K562 (cell line): ENCODE measurements around the gene ACTC1. TPM values are rescaled to one million over a fixed set of nuclear protein-coding genes. Genes with fewer than 3 reads are reported as not detected.

ENCODE experiments used
- ATAC-seq: fragments of 200-7000 bp; cut with Tn5 transposase; 3 replicates; pipeline ENCODE4 v1.9.1; 2020; ENCODE audit warnings: moderate library complexity
- BruUV-seq: library from RNA; stranded (reverse); fragments of 400-500 nt; replicated peaks from 2 replicates; lab custom pipeline; 2021; lab: Mats Ljungman, UMichigan
- CTCF ChIA-PET: fragments of 300-600 bp; formaldehyde crosslinking; extraction: SDS; loops from one replicate; lab custom pipeline; 2021; ENCODE audit warnings: low intra/inter-chr PET ratio; lab: Yijun Ruan, JAX
- POLR2A ChIA-PET: fragments of 300-600, 350-650 bp; sonication (Branson Sonifier 250); formaldehyde crosslinking; extraction: SDS; loops from one replicate; lab custom pipeline; 2021; ENCODE audit warnings: antibody characterized with exemption, inconsistent platforms; lab: Yijun Ruan, JAX
- DNase-seq, 4 experiments: peaks; one replicate each; pipeline versions ENCODE4 v3.0.0 to v3.0.0-alpha.2; 2011 to 2018; ENCODE audit warnings: low spot score in 3 of 4, mixed read lengths in 3 of 4; ENCODE audit errors: extremely low read depth in 1 of 4
- FAIRE-seq: peaks from 2 replicates; lab custom pipeline; 2011; peaks lifted over from hg19 to GRCh38; lab: Jason Lieb, UNC
- H2AFZ ChIP-seq: 2 replicates; pipeline ENCODE4 v1.6.0; 2011; ENCODE audit warnings: low read depth, low read length, control low read depth, inconsistent platforms
- H3K27ac ChIP-seq: fragments of 200-600 bp; 3 replicates; pipeline ENCODE4 v1.8.0; 2011; ENCODE audit warnings: low read depth, mild to moderate bottlenecking, control low read depth, inconsistent platforms, low read length, moderate library complexity, mixed read lengths; ENCODE audit errors: extremely low read depth
- H3K27me3 ChIP-seq, 2 experiments: fragments of 300-600 bp in 1 of 2; 2 replicates in 1 of 2; 3 replicates in 1 of 2; pipeline versions ENCODE4 v1.6.0 to v1.8.0; 2011; ENCODE audit warnings: inconsistent platforms in 2 of 2, low read length in 2 of 2, mild to moderate bottlenecking in 1 of 2, mixed read lengths in 1 of 2, moderate library complexity in 1 of 2; ENCODE audit not compliant: control insufficient read depth in 2 of 2, insufficient read depth in 2 of 2
- H3K36me3 ChIP-seq: fragments of 300-600 bp; 3 replicates; pipeline ENCODE4 v1.8.0; 2011; ENCODE audit warnings: mild to moderate bottlenecking, low read length, inconsistent platforms; ENCODE audit not compliant: control insufficient read depth, insufficient read depth
- H3K4me1 ChIP-seq, 2 experiments: fragments of 200-600 bp in 1 of 2; replicated peaks in 1 of 2; 2 replicates in 1 of 2; 3 replicates in 1 of 2; pipeline versions ENCODE4 v1.5.1 to v1.8.0; 2011; ENCODE audit warnings: inconsistent platforms in 2 of 2, low read length in 2 of 2, mild to moderate bottlenecking in 1 of 2, mixed read lengths in 1 of 2, moderate library complexity in 1 of 2; ENCODE audit not compliant: control insufficient read depth in 2 of 2, insufficient read depth in 2 of 2
- H3K4me2 ChIP-seq: 2 replicates; pipeline ENCODE4 v1.6.1; 2011; ENCODE audit warnings: low read length, control low read depth, inconsistent platforms, mixed read lengths; ENCODE audit not compliant: insufficient read depth
- H3K4me3 ChIP-seq: fragments of 200-600 bp; sonication (generic), shearing (Covaris generic); 2 replicates; pipeline ENCODE4 v1.5.1; 2016; ENCODE audit warnings: control low read depth, inconsistent platforms
- H3K79me2 ChIP-seq: fragments of 200-600 bp; 3 replicates; pipeline ENCODE4 v1.8.0; 2011; ENCODE audit warnings: low read length, inconsistent platforms; ENCODE audit not compliant: control insufficient read depth, insufficient read depth
- H3K9ac ChIP-seq, 2 experiments: 2 replicates each; pipeline versions ENCODE4 v1.6.0 to v1.6.1; 2011; ENCODE audit warnings: low read depth in 2 of 2, low read length in 2 of 2, control low read depth in 1 of 2, inconsistent platforms in 1 of 2, mild to moderate bottlenecking in 1 of 2, mixed read lengths in 1 of 2; ENCODE audit not compliant: insufficient read depth in 1 of 2
- H3K9me1 ChIP-seq: one replicate; pipeline ENCODE4 v1.6.0; 2011; ENCODE audit warnings: inconsistent platforms, mild to moderate bottlenecking, low read length, moderate library complexity; ENCODE audit not compliant: control insufficient read depth, insufficient read depth
- H3K9me3 ChIP-seq: replicated peaks from 2 replicates; pipeline ENCODE4 v1.5.1; 2011; ENCODE audit warnings: low read depth, low read length, inconsistent platforms; ENCODE audit not compliant: control insufficient read depth, insufficient read depth
- H4K20me1 ChIP-seq: replicated peaks from 2 replicates; pipeline ENCODE4 v1.6.1; 2011; ENCODE audit warnings: low read length, inconsistent platforms, mixed read lengths; ENCODE audit not compliant: control insufficient read depth, insufficient read depth
- GABPA ChIP-seq: fragments of 200-800 bp; sonication (Bioruptor generic); conservative IDR thresholded peaks from 2 replicates; pipeline ENCODE4 v1.6.1; 2016; ENCODE audit warnings: low read depth, missing genetic modification characterization, missing compliant biosample characterization
- IFI16 ChIP-seq: fragments of 250-450 bp; sonication (Bioruptor Pico); IDR thresholded peaks from 2 replicates; pipeline ENCODE4 v2.1.2; 2022; ENCODE audit warnings: mild to moderate bottlenecking, inconsistent platforms
- MED1 ChIP-seq: sonication (generic); formaldehyde crosslinking; IDR thresholded peaks from 2 replicates; pipeline ENCODE4 v1.8.1; 2023; ENCODE audit warnings: missing genetic modification reagents, borderline replicate concordance
- MIER1 ChIP-seq: fragments of 450-650 bp; IDR thresholded peaks from 2 replicates; pipeline ENCODE4 v1.6.1; 2016; ENCODE audit warnings: antibody characterized with exemption, mild to moderate bottlenecking, low read depth
- ZNF408 ChIP-seq: fragments of 250-450 bp; sonication (Bioruptor Pico); IDR thresholded peaks from 2 replicates; pipeline ENCODE4 v1.4.0; 2020; ENCODE audit warnings: low read depth, mild to moderate bottlenecking, moderate library complexity
- in situ Hi-C: fragments of 300-500 bp; cut with MboI; formaldehyde crosslinking; loops from 4 replicates; pipeline ENCODE4 v1.15.0; 2018; ENCODE audit warnings: inconsistent platforms, mixed read lengths
- intact Hi-C: fragments of 100-400 bp; cut with micrococcal nuclease; formaldehyde crosslinking; loops from 2 replicates; pipeline ENCODE4 v1.14.2; 2022
- polyA plus RNA-seq, 8 experiments: library from polyadenylated mRNA; depleted of rRNA in 4 of 8; stranded (reverse) in 5 of 8; unstranded in 3 of 8; fragments of >200 nt; fragmentation: Nextera tagmentation in 2 of 8; fragmentation: Illumina TruSeq in 1 of 8; extraction: Ambion mirVana in 2 of 8; extraction: Trizol in 1 of 8; gene quantifications; 2 replicates each; pipeline versions ENCODE4 v1.2.1 to v1.2.3, GENCODE V29; 2011 to 2014; ENCODE audit warnings: inconsistent platforms in 1 of 8, missing spikeins in 1 of 8
- total RNA-seq, 7 experiments: library from RNA; depleted of rRNA in 6 of 7; stranded (reverse); fragments of >200 nt in 6 of 7; fragmentation: Illumina TruSeq in 2 of 7; extraction: Trizol in 2 of 7; gene quantifications; 2 replicates each; pipeline versions ENCODE4 v1.2.1 to v1.2.3, GENCODE V29; 2011 to 2021; ENCODE audit warnings: low replicate concordance in 1 of 7
- TF ChIP-seq, protein P1 (sequence below): fragments of 450-650 bp; conservative IDR thresholded peaks from 2 replicates; pipeline ENCODE4 v1.6.1; 2016; ENCODE audit warnings: missing genetic modification characterization, low read depth, mild to moderate bottlenecking, missing compliant biosample characterization, moderate library complexity
- TF ChIP-seq, protein P2 (sequence below): fragments of 450-650 bp; IDR thresholded peaks from one replicate; pipeline ENCODE4 v1.6.1; 2018; ENCODE audit warnings: mild to moderate bottlenecking, moderate library complexity; ENCODE audit not compliant: partially characterized antibody
- TF ChIP-seq, protein P3 (sequence below), 2 experiments: fragments of 450-650 bp in 1 of 2; sonication (generic) in 1 of 2; formaldehyde crosslinking; conservative IDR thresholded peaks; 2 replicates each; pipeline versions ENCODE4 v1.4.0 to v1.8.1; 2020 to 2022; ENCODE audit warnings: mild to moderate bottlenecking in 1 of 2, missing genetic modification reagents in 1 of 2
- TF ChIP-seq, protein P4 (sequence below): fragments of 450-650 bp; IDR thresholded peaks from 2 replicates; pipeline ENCODE4 v1.6.1; 2018; ENCODE audit warnings: mild to moderate bottlenecking, low read depth; ENCODE audit not compliant: partially characterized antibody

ACTC1 gene
- total and polyA plus RNA-seq, 9 of the 15 experiments (the other 6 are each of a cell fraction or from before 2014, with no cell fraction given), result 0.08 to 0.84 (median 0.17) TPM; not detected in 3

DNA sequence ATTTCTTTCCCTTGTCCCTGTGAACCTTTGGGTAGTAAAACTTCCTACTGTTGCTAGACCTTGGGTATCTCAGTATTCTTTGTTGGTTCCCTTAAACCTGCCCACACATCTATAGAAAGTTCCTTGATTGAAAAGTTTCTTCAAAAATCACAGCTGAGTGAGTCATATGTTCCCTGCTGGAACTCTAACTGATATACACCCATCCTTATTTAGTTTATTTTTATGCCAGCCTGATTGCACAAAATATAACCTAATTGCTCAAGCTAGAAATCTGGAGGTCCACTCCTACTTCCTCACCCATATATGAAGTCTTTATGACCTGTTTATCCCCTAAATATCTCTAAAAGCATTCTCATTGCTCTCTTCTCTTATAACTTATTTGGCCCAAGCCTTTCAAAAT, 26.8 kb downstream of the ACTC1 start:
- Histone ChIP-seq H3K9me3 (no peaks in the 10 kb centered on the region), H3K27me3 (peaks cover 0 to 2% of the 10 kb centered on the region in 2 experiments; a peak in 1 of 5 replicates), H3K4me1 (no peaks in the 10 kb centered on the region; a peak in 1 of 5 replicates), H3K27ac (no peak overlapping the region), H3K9me1 (no peaks in the 10 kb centered on the region), H3K4me2 (no peak overlapping the region), H3K36me3 (no peaks in the 10 kb centered on the region), H4K20me1 (no peaks in the 10 kb centered on the region), H2AFZ (no peak overlapping the region), H3K9ac (no peak overlapping the region), H3K4me3 (no peak overlapping the region), H3K79me2 (no peaks in the 10 kb centered on the region)
- intact Hi-C loops (no loop called here), in situ Hi-C loops (no loop called here)
- TF ChIP-seq, protein P1, sequence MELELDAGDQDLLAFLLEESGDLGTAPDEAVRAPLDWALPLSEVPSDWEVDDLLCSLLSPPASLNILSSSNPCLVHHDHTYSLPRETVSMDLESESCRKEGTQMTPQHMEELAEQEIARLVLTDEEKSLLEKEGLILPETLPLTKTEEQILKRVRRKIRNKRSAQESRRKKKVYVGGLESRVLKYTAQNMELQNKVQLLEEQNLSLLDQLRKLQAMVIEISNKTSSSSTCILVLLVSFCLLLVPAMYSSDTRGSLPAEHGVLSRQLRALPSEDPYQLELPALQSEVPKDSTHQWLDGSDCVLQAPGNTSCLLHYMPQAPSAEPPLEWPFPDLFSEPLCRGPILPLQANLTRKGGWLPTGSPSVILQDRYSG, result no peak
- TF ChIP-seq, protein P2, sequence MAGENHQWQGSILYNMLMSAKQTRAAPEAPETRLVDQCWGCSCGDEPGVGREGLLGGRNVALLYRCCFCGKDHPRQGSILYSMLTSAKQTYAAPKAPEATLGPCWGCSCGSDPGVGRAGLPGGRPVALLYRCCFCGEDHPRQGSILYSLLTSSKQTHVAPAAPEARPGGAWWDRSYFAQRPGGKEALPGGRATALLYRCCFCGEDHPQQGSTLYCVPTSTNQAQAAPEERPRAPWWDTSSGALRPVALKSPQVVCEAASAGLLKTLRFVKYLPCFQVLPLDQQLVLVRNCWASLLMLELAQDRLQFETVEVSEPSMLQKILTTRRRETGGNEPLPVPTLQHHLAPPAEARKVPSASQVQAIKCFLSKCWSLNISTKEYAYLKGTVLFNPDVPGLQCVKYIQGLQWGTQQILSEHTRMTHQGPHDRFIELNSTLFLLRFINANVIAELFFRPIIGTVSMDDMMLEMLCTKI, result no peak
- no peak for TF ChIP-seq MIER1
- no peak for TF ChIP-seq ZNF408 (CRISPR knock-in tag)
- TF ChIP-seq, protein P3, sequence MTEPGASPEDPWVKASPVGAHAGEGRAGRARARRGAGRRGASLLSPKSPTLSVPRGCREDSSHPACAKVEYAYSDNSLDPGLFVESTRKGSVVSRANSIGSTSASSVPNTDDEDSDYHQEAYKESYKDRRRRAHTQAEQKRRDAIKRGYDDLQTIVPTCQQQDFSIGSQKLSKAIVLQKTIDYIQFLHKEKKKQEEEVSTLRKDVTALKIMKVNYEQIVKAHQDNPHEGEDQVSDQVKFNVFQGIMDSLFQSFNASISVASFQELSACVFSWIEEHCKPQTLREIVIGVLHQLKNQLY (CRISPR knock-in tag; conservative IDR thresholded peaks at IDR 0.05), result no peak
- TF ChIP-seq MED1 (CRISPR knock-in tag), result no peak
- TF ChIP-seq IFI16 (CRISPR knock-in tag), result no peak
- TF ChIP-seq, protein P4, sequence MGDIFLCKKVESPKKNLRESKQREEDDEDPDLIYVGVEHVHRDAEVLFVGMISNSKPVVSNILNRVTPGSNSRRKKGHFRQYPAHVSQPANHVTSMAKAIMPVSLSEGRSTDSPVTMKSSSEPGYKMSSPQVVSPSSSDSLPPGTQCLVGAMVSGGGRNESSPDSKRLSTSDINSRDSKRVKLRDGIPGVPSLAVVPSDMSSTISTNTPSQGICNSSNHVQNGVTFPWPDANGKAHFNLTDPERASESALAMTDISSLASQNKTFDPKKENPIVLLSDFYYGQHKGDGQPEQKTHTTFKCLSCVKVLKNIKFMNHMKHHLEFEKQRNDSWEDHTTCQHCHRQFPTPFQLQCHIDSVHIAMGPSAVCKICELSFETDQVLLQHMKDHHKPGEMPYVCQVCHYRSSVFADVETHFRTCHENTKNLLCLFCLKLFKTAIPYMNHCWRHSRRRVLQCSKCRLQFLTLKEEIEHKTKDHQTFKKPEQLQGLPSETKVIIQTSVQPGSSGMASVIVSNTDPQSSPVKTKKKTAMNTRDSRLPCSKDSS, result no peak
- no peak for TF ChIP-seq GABPA (tag)
- no peak for FAIRE-seq
- ChIA-PET POLR2A (interaction anchor here (1.0 to 1.4 kb wide), 2 partner anchors 10 to 16 kb away, joined by 3 to 4 read pairs; no protein-coding TSS in a partner anchor), CTCF (no interaction called here)
- BruUV-seq, result no TSS peak
- no peak for ATAC-seq
- DNase-seq, result no peak
